Activated CD8-positive, alpha-beta T cell treated with anti-CD3 and anti-CD28 coated beads for 36 hours (primary cell): Measurements from ENCODE around the gene ALDH1A1. TPM values are rescaled to one million over a fixed set of nuclear protein-coding genes. Genes with fewer than 3 reads are reported as not detected.

Experiments used
- ATAC-seq: fragments of 200-7000 bp; cut with Tn5 transposase; one replicate; pipeline ENCODE4 v1.10.0; 2021; ENCODE audit warnings: mild to moderate bottlenecking, moderate library complexity
- CTCF ChIA-PET: fragments of 350-600 bp; sonication (Branson Sonifier 250); formaldehyde crosslinking; loops from one replicate; lab custom pipeline; 2021; ENCODE audit warnings: antibody characterized with exemption; lab: Charles Lee
- POLR2A ChIA-PET: fragments of 350-600 bp; sonication (Branson Sonifier 250); formaldehyde crosslinking; loops from one replicate; lab custom pipeline; 2021; ENCODE audit warnings: antibody characterized with exemption; lab: Charles Lee
- DNase-seq: peaks from one replicate; pipeline ENCODE4 v3.0.0-alpha.2; 2020
- H3K27ac Mint-ChIP-seq: one replicate; pipeline ENCODE4 v1.8.0; 2021; ENCODE audit warnings: mild to moderate bottlenecking, mixed read lengths
- H3K27me3 Mint-ChIP-seq: one replicate; pipeline ENCODE4 v1.8.0; 2021; ENCODE audit warnings: mixed read lengths
- H3K36me3 Mint-ChIP-seq: one replicate; pipeline ENCODE4 v1.8.0; 2021; ENCODE audit warnings: low read depth, mixed read lengths
- H3K4me1 Mint-ChIP-seq: one replicate; pipeline ENCODE4 v1.8.0; 2021; ENCODE audit warnings: low read depth, mixed read lengths
- H3K4me3 Mint-ChIP-seq: one replicate; pipeline ENCODE4 v1.8.0; 2021; ENCODE audit warnings: mild to moderate bottlenecking, moderate library complexity, mixed read lengths
- H3K9me3 Mint-ChIP-seq: one replicate; pipeline ENCODE4 v1.8.0; 2021; ENCODE audit warnings: mixed read lengths
- CTCF ChIP-seq: fragments of 200-600 bp; IDR thresholded peaks from one replicate; pipeline ENCODE4 v1.8.0; 2022; ENCODE audit warnings: antibody characterized with exemption, mild to moderate bottlenecking
- intact Hi-C: fragments of 100-400 bp; cut with micrococcal nuclease; formaldehyde crosslinking; loops from one replicate; pipeline ENCODE4 v1.10.0; 2022
- total RNA-seq, 2 experiments: library from RNA; stranded (reverse); gene quantifications; one replicate each; pipeline ENCODE4 v1.2.3, GENCODE V29; 2021

The ALDH1A1 gene
- total RNA-seq, 2 experiments from 2014 or later = not detected

GRCh38 chr9:72903103-72903502 lies 49.8 kb downstream of the ALDH1A1 start:
- no peak for ATAC-seq
- H3K36me3 Mint-ChIP-seq = no peaks in the 10 kb centered on the region
- intact Hi-C loops = no loop called here
- ChIA-PET POLR2A (no interaction called here), CTCF (no interaction called here)
- H3K9me3 Mint-ChIP-seq = no peaks in the 10 kb centered on the region
- no peak overlapping the region for H3K27ac Mint-ChIP-seq
- H3K4me1 Mint-ChIP-seq = no peaks in the 10 kb centered on the region
- H3K27me3 Mint-ChIP-seq = peaks cover 5% of the 10 kb centered on the region
- no peak for DNase-seq
- no peak overlapping the region for H3K4me3 Mint-ChIP-seq
- no peak for TF ChIP-seq CTCF

GRCh38 chr9:72902268-72902667 lies 50.6 kb downstream of the ALDH1A1 start:
- POLR2A ChIA-PET = no interaction called here
- Mint-ChIP-seq H3K27me3 (peaks cover 9% of the 10 kb centered on the region), H3K9me3 (no peaks in the 10 kb centered on the region), H3K4me1 (no peaks in the 10 kb centered on the region), H3K4me3 (no peak overlapping the region), H3K36me3 (no peaks in the 10 kb centered on the region), H3K27ac (no peak overlapping the region)
- TF ChIP-seq CTCF = no peak
- DNase-seq (no peak), ATAC-seq (no peak)
- intact Hi-C loops = no loop called here
- CTCF ChIA-PET = no interaction called here

- intact Hi-C loops = no loop called here
- Mint-ChIP-seq H3K27ac (no peak overlapping the region), H3K27me3 (peaks cover 12% of the 10 kb centered on the region), H3K9me3 (no peaks in the 10 kb centered on the region), H3K36me3 (no peaks in the 10 kb centered on the region), H3K4me3 (no peak overlapping the region), H3K4me1 (no peaks in the 10 kb centered on the region)
- ChIA-PET CTCF (no interaction called here), POLR2A (no interaction called here)
- DNase-seq (no peak), ATAC-seq (no peak)
- no peak for TF ChIP-seq CTCF
These were observed 52.9 kb downstream of the ALDH1A1 start for GRCh38 chr9:72899734-72900477.

- intact Hi-C loops = no loop called here
- peaks cover 12% of the 10 kb centered on the region for H3K27me3 Mint-ChIP-seq
- no peaks in the 10 kb centered on the region for H3K9me3 Mint-ChIP-seq
- ATAC-seq (no peak), DNase-seq (no peak)
- H3K4me1 Mint-ChIP-seq = no peaks in the 10 kb centered on the region
- ChIA-PET POLR2A (no interaction called here), CTCF (no interaction called here)
- H3K36me3 Mint-ChIP-seq = no peaks in the 10 kb centered on the region
- H3K4me3 Mint-ChIP-seq = no peak overlapping the region
- H3K27ac Mint-ChIP-seq = no peak overlapping the region
- TF ChIP-seq CTCF = no peak
These were observed 53.8 kb downstream of the ALDH1A1 start for GRCh38 chr9:72898784-72899733.

GRCh38 chr9:72898360-72898759 lies 54.5 kb downstream of the ALDH1A1 start:
- ChIA-PET CTCF (no interaction called here), POLR2A (no interaction called here)
- no peaks in the 10 kb centered on the region for H3K4me1 Mint-ChIP-seq
- H3K36me3 Mint-ChIP-seq = no peaks in the 10 kb centered on the region
- no peak for DNase-seq
- TF ChIP-seq CTCF = no peak
- no peaks in the 10 kb centered on the region for H3K9me3 Mint-ChIP-seq
- intact Hi-C loops = no loop called here
- ATAC-seq = no peak
- H3K27ac Mint-ChIP-seq = no peak overlapping the region
- H3K27me3 Mint-ChIP-seq = peaks cover 12% of the 10 kb centered on the region
- no peak overlapping the region for H3K4me3 Mint-ChIP-seq
